NOMO-1 treated with DMSO at 0.1 percent for 48 hours (cell line): ENCODE measurements around the gene ZDHHC3.
"Not testable (repeated sequence)": the region's sequence is repeated elsewhere in the genome, so short reads cannot be mapped to it uniquely, and the experiment has no call there.

Experiments
- DNase-seq: peaks from one replicate; lab custom pipeline; 2025; ENCODE audit not compliant: unreplicated experiment; lab: John Stamatoyannopoulos, UW

The ZDHHC3 gene

DNA sequence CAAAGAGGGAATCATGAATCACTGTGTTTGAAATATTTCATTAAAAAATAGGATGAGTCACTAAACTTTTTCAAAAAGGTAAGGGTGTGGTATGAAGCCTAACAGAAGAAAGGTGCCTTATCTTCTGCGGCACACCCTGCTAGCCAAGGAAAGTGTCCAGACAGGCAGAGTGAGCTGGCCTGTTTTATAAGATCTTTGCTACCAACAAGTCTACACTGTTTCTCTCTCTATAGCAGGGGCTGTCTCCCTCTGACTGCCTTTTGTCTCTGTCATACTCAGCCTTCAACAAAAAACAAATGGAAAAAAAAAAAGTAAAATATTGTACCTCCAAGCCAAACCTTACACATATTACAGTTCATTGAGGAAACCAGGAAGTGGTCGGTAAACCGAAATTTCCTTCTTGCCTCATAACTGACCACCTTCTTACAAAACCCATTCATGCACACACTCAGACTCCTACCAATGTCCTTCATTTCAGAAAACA, 9.1 kb downstream of the ZDHHC3 start:
- peak; percentile 91 for DNase-seq

- no peak for DNase-seq
Observed at GRCh38 chr3:44965165-44965564, 10.8 kb downstream of the ZDHHC3 start.

GRCh38 chr3:44963571-44964325, 12.2 kb downstream of the ZDHHC3 start:
- no peak for DNase-seq

DNA sequence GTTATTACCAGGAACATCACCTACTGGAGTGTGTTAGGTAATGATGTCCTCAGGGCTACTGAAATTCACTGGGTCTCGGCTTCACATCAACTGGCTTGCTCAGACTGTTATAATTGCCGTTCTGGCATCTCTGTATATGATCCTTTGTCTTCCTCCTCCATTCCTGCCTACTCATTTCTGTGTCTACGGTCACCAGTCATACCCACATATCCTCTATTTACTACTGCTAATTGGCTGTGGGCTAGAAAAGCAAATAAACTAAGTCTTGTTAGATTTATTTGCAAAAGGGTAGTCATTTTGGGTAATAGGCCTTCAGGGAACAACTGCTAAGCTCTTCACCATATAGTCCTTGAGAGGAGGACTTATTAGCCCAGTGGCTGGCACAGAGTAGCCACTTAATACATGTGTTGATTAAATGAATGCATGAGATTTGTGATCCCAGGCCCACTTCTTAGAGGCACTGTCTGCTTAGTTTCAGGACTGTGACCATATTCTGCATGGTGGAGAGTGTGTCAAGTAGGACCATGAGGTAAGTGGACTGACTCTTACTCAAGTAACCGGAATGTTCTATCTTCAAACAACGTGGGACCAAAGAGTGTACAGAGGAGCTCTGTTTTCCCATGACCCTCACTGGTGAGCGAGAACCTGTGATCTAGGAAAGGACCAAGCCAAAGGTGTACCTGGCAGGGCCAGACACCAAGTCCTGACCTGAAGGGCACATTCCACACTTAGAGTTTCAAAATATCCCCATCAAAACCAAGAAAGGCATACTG, 13.2 kb downstream of the ZDHHC3 start:
- no peak for DNase-seq

DNA sequence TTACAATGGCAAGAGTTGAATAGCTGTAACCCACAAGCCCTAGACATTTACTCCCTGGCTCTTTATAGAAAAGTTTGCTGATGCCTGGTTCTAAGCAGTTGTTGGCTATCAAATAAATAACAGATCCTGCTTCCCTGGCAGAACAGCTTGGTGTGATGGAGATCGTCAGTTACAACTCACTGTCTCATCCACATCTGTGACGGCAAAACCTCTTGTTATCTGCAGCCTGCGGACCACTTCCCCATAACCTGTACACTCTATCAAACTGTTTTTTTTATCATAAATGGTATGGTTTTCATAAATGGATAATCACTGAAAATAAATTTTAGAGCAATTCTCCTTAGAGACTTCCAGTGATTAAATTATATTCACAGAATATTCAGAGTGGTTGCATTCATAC, 14.1 kb downstream of the ZDHHC3 start:
- no peak for DNase-seq

DNA sequence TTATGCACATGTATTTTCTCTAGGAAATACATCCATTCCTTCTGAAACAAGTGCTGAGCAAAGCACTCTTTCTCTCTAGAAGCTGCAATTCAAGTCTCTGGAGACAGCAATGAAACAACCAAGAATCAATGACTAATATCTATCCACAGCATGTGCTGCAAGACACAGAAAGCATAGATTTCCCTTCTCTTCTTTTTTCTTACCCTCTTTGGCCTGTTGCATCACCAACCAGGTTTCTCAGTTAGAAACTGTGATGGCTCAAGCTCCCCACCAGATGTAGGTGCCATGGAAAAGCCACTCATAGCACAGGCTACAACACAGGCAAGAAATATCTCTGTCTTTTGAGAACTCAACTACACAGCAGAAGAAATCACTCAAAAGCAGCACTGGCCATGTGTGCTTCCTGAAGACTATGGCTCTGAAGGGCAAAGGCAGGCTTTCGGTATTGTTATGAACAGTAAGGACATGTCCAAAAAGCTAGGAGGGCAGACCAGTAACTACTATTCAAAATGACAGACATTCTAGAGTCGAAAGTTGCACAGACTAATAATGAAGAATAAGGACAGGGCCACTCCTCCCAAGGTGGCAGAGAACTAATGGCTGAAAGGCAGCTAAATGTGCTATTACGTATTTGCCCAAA, 15.5 kb downstream of the ZDHHC3 start:
- peak; percentile 65 for DNase-seq

DNA sequence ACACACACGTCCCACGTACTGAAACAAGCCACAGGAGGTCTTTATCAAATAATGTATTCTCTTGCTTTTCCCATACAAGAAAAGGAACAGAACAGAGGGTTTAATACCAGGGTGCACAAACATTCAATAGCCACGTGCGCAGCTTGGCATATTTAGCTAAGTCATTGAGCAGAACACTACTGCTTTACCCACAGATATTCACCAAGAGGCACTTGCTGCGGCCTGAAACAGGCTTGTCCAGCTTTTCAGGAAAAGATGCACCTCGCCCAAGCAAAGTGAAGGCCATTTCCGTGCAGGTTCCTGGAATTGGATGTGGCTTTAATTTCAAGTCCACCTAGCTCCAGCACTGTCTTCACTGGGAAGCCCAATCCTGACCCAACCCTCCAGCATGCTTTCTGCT, 17.6 kb downstream of the ZDHHC3 start:
- no peak for DNase-seq

- no peak for DNase-seq
Observed at GRCh38 chr3:44957986-44958385, 18.0 kb downstream of the ZDHHC3 start.

GRCh38 chr3:44955917-44956316, 20.1 kb downstream of the ZDHHC3 start:
- DNase-seq, result no peak

DNA sequence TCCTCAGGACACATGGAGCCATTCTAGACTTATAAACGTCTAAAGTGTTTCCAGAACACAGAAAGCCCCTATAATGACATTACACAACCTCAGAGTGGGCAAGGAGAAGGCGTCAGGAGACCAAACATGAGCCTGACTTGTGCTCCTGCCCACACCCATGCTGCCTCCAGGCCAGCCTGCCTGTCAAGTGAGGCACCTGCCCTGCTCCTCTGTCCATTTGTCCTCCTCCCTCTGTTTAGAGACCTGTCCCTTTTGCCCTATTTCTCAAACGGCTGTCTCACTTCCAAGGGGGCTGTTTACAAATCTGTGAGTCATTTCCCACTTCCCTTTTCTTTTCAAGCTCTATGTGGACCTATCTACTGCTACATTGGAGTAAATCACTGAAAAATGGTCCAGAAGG, 21.0 kb downstream of the ZDHHC3 start:
- peak; percentile 88 for DNase-seq

GRCh38 chr3:44954304-44954703, 21.7 kb downstream of the ZDHHC3 start:
- DNase-seq, result peak; percentile 53

DNA sequence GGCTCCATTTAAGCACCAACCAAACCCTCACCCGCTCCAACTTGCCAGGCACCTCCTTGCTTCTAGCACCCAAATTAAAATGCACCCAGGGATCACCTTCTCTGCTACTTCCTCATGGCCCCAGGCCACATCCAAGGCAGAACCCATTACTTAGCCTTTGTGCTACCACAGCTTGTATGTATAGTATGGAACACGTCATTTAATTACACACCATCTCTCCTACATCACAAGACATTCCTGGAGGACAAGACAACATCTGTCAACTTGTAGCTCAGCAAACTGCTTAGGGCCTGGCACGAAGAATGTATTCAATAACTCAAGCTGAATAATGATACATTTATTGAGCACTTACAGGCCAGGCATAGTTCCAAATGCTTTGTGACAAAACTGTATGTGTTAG, 23.3 kb downstream of the ZDHHC3 start:
- DNase-seq, result no peak

DNA sequence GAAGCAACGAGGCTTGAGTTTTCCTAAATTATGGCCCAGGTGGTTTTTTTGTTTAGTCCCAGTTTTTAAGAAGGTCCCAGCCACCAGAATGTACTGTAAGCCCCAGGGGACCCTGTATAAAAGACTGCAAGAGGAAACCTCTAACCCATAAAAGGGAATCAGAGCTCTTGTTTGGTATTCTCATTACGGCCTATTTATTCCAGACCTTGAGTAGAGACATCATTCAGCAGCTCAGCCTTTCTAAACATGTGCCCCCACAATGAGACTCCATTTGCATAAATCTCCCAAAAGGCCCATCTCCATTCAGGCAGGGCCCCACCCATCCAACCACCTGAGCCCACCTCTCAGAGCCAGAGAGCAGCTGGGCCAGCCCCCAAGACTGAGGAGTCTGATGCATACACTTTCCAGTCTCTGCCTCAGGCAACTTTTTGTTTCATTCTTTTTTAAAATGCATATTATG, 25.7 kb downstream of the ZDHHC3 start:
- DNase-seq, result no peak

- not testable (repeated sequence) for DNase-seq
Observed at GRCh38 chr3:44949770-44950169, 26.2 kb downstream of the ZDHHC3 start.

GRCh38 chr3:44948239-44948638, 27.7 kb downstream of the ZDHHC3 start:
- no peak for DNase-seq

- DNase-seq, result no peak
Observed at GRCh38 chr3:44942202-44942921, 33.6 kb downstream of the ZDHHC3 start.

GRCh38 chr3:44939581-44940036, 36.4 kb downstream of the ZDHHC3 start:
- DNase-seq, result no peak

DNA sequence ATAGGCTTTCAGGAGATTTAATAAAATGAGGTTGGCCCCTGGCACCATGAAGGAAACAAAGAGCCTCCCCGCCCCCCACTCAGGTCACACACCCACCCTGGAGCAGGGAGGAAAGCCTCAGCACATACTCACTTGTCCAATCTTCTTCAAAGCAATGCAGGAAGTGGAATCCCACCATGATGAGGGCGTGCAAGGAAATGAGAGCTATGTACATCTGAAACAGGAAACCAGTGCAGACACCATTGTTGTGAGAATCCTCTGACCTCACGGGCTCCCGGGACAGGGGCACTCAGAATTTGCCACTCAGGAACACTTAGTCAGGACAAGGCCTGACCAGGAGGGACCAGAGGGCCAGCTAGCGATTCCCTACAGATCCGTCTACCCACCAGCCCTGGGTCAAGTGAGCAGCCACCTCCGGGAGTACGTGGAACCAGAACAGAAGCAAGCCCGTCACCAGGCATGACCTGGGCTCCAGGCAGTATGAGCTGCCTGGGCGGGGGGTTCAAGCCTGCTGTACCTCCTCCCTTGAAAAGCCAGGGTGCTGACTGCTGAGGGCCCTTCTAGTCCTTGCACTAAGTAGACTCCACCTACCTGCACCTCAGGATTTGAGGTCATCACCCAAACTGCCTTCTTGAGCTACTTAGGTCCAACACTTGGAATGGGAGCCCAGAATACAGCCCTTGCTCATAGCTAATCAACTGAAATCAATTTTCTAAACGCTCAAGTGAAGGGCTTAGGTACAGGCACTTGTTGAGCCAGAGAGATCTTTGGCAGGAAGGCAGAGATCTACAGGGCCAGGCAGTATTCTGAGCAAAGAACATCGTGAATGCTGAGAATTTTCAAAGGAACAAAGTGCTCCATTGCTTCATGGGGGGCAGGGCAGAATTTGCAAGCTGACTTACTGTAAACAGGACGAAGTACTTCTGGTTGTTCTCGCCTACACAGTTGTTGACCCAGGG, 42.7 kb downstream of the ZDHHC3 start:
- DNase-seq, result no peak

DNA sequence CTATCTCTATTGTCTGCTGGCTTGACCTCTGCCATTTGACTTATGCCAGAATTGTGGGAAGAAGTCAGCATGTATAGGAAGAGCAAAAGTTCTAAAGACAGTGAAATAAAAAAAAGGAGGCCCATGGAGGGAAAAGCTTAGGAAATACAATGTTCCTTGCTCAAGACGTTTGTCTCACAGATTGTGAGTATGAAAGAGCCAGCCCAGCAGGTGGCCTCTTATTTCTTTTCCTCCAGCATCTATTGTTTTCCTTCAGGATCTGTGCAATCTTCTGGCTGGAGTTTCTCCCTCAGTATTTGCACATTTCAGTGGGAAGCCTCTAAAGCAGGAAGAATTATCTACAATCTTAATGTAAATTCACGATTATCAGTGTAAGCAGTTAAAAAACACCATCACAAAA, 43.7 kb downstream of the ZDHHC3 start:
- no peak for DNase-seq

- no peak for DNase-seq
Observed at GRCh38 chr3:44931791-44932190, 44.2 kb downstream of the ZDHHC3 start.
